ENCODE data around the gene GK2.

GRCh38 chr4:79370026-79370425 is 38.0 kb downstream of the GK2 start:
- no peak for TF ChIP-seq CTCF (IDR thresholded peaks at IDR 0.05; ENCODE audit: insufficient read depth, low read depth, low read length)
- TF ChIP-seq EZH2 (IDR thresholded peaks at IDR 0.05; ENCODE audit: insufficient read depth, low read length): no peak

All from astrocyte (in vitro differentiated cells and primary cell).